T-cell (primary cell): Measurements from ENCODE around the gene HIGD1A. TPM values are rescaled to one million over a fixed set of nuclear protein-coding genes. Genes with fewer than 3 reads are reported as not detected.

Source experiments
- ATAC-seq, 4 experiments: fragments of 200-7000 bp in 3 of 4; fragments of 150-1000 bp in 1 of 4; cut with Tn5 transposase; replicated peaks in 1 of 4; 1 replicate in 3 of 4; 2 replicates in 1 of 4; pipeline ENCODE4 v1.10.0; 2021; ENCODE audit warnings: moderate library complexity in 3 of 4, mild to moderate bottlenecking in 2 of 4, moderate number of reproducible peaks in 1 of 4
- CTCF ChIA-PET, 2 donors: fragments of 300-600 bp; sonication (Branson Sonifier 250); formaldehyde crosslinking; loops; one replicate each; lab custom pipeline; 2022; ENCODE audit warnings: antibody characterized with exemption in 2 of 2; lab: Charles Lee
- POLR2A ChIA-PET, 2 donors: fragments of 300-600 bp; sonication (Branson Sonifier 250); formaldehyde crosslinking; loops; one replicate each; lab custom pipeline; 2022; ENCODE audit warnings: antibody characterized with exemption in 2 of 2; lab: Charles Lee
- DNase-seq, 35 experiments: peaks; one replicate each; pipeline versions ENCODE4 v3.0.0 to v3.0.0-alpha.2; 2013 to 2023
- H3K27ac ChIP-seq: one replicate; pipeline ENCODE4 v1.5.1; 2013; ENCODE audit warnings: low read length
- H3K27me3 ChIP-seq, 2 experiments: replicated peaks in 1 of 2; 1 replicate in 1 of 2; 2 replicates in 1 of 2; pipeline versions ENCODE4 v1.6.1 to v1.7.0; 2013; ENCODE audit warnings: low read length in 1 of 2, mixed read lengths in 1 of 2; ENCODE audit not compliant: control insufficient read depth in 2 of 2, insufficient read depth in 2 of 2; ENCODE audit errors: extremely low read depth in 1 of 2
- H3K36me3 ChIP-seq, 2 donors: 1 replicate in 1 of 2; 2 replicates in 1 of 2; pipeline versions ENCODE4 v1.6.1 to v1.7.0; 2013; ENCODE audit warnings: low read length in 1 of 2; ENCODE audit not compliant: control insufficient read depth in 2 of 2, insufficient read depth in 1 of 2; ENCODE audit errors: extremely low read depth in 1 of 2
- H3K4me1 ChIP-seq, 2 experiments: 1 replicate in 1 of 2; 2 replicates in 1 of 2; pipeline versions ENCODE4 v1.6.1 to v1.7.0; 2013; ENCODE audit warnings: low read length in 2 of 2, mixed read lengths in 1 of 2; ENCODE audit not compliant: insufficient read depth in 2 of 2, control insufficient read depth in 1 of 2; ENCODE audit errors: extremely low read depth in 1 of 2
- H3K4me3 ChIP-seq, 2 donors: 1 replicate in 1 of 2; 2 replicates in 1 of 2; pipeline versions ENCODE4 v1.5.1 to v1.7.0; 2013; ENCODE audit warnings: mild to moderate bottlenecking in 2 of 2, low read length in 1 of 2, moderate library complexity in 1 of 2; ENCODE audit not compliant: control insufficient read depth in 1 of 2; ENCODE audit errors: extremely low read depth in 1 of 2
- H3K9me3 ChIP-seq: 2 replicates; pipeline ENCODE4 v1.7.0; 2013
- H3K27ac Mint-ChIP-seq, 2 donors: one replicate each; pipeline ENCODE4 v1.8.0; 2020 to 2021; ENCODE audit warnings: mild to moderate bottlenecking in 2 of 2, mixed read lengths in 2 of 2
- H3K27me3 Mint-ChIP-seq, 2 donors: one replicate each; pipeline ENCODE4 v1.8.0; 2021 to 2022; ENCODE audit warnings: mixed read lengths in 2 of 2
- H3K36me3 Mint-ChIP-seq: one replicate; pipeline ENCODE4 v1.8.0; 2021; ENCODE audit warnings: mixed read lengths
- H3K4me1 Mint-ChIP-seq, 3 donors: one replicate each; pipeline ENCODE4 v1.8.0; 2020 to 2022; ENCODE audit warnings: mixed read lengths in 3 of 3, mild to moderate bottlenecking in 1 of 3
- H3K4me3 Mint-ChIP-seq, 3 donors: one replicate each; pipeline ENCODE4 v1.8.0; 2020 to 2022; ENCODE audit warnings: mild to moderate bottlenecking in 3 of 3, mixed read lengths in 3 of 3, moderate library complexity in 3 of 3
- H3K9me3 Mint-ChIP-seq, 3 donors: one replicate each; pipeline ENCODE4 v1.8.0; 2020 to 2022; ENCODE audit warnings: mixed read lengths in 3 of 3
- WGBS: methylation state at CpG from one replicate; pipeline ENCODE4 v1.1.5; 2013; ENCODE audit warnings: missing lambda C conversion rate; ENCODE audit not compliant: insufficient coverage; 5-methylcytosine and 5-hydroxymethylcytosine counted together
- total RNA-seq, 35 experiments: library from RNA in 6 of 35; stranded (reverse) in 6 of 35; fragments of 120-200 nt in 1 of 35; gene quantifications; one replicate each; pipeline versions ENCODE4 v1.2.1 to v1.2.4 and lab custom pipeline; 2013 to 2026

The HIGD1A gene
- total RNA-seq, 5 donors from 2014 or later (not counting 1 experiment from before 2014, with no cell fraction given): 17.3 to 27.8 (median 24.3) TPM

DNA sequence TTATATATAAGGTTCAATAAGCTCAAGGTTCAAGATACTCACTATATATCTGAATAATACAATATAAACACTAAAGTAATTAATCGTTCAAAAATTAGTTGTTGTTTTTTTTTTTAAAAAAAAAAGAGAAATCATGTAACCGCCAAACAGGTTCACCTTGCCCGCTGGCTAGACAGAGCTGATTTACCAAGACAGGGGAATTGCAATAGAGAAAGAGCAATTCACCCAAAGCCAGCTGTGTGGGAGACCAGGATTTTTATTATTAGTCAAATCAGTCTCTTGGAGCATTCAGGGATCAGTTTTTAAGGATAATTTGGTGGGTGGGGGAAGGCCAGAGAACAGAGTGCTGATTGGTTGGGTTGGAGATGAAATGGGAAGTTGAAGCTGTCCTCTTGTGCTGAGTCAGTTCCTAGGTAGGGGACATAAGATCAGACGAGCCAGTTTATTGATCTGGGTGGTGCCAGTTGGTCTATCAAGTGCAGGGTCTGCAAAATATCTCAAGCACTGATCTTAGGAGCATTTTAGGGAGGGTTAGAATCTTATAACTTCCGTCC, 7.9 kb downstream of the HIGD1A start:
- peaks cover 3% of the 10 kb centered on the region in 2 donors for H3K36me3 ChIP-seq
- Mint-ChIP-seq H3K27me3 (no peaks in the 10 kb centered on the region), H3K36me3 (peaks cover 7% of the 10 kb centered on the region), H3K4me1 (peaks cover 29 to 38% (median 37%) of the 10 kb centered on the region in 3 donors), H3K27ac (no peak overlapping the region), H3K4me3 (no peak overlapping the region), H3K9me3 (no peaks in the 10 kb centered on the region)
- peaks cover 5 to 11% of the 10 kb centered on the region in 2 experiments for H3K4me1 ChIP-seq
- CTCF ChIA-PET: interaction anchor here (0.6 to 0.9 kb wide), 6 partner anchors 14 to 1458 kb away, joined by 3 to 5 read pairs (median 3); no protein-coding TSS in a partner anchor
- POLR2A ChIA-PET: interaction anchor here in 1 of 2 donors (0.6 to 0.7 kb wide), 2 partner anchors 160 to 375 kb away, joined by 3 to 6 read pairs; no protein-coding TSS in a partner anchor
- H3K4me3 ChIP-seq: no peak overlapping the region
- DNase-seq (no peak), ATAC-seq (no peak)
- H3K9me3 ChIP-seq: no peaks in the 10 kb centered on the region
- H3K27ac ChIP-seq: no peak overlapping the region
- no peaks in the 10 kb centered on the region for H3K27me3 ChIP-seq
- WGBS: 100% methylated on average over 2 of the region's 5 CpGs

DNA sequence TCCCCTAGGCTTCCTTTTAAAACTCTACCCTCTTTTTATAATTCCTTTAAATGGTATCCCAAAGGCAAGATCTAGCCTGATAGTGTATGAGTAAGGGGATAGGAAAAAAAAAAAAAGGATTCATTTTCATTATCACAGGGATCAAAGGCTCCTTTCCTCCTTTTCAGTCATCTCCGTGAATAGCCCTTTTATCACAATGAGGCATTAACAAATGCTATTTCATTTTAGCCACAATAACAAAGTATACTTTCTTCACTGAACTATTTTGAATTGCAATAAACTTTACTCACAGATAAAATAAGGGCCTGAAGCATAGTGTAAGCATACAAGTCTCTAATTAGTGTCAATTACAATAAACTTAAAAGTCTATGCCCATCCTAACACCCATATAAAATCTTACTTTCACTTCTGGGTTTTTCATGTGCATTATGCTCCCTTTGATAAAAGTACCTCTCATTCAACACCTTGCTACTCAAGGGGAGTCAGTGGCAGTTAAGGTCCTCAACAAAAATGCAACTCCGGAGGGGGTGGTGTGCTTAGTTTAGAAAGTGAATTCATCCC, 8.6 kb downstream of the HIGD1A start:
- peaks cover 3 to 9% of the 10 kb centered on the region in 2 experiments for H3K4me1 ChIP-seq
- CTCF ChIA-PET: interaction anchor here (0.6 to 1.9 kb wide), 6 partner anchors 11 to 87 kb away, joined by 3 to 4 read pairs (median 3); no protein-coding TSS in a partner anchor
- no peak for ATAC-seq
- Mint-ChIP-seq H3K36me3 (peaks cover 11% of the 10 kb centered on the region), H3K4me3 (no peak overlapping the region), H3K27ac (no peak overlapping the region), H3K27me3 (no peaks in the 10 kb centered on the region), H3K9me3 (no peaks in the 10 kb centered on the region), H3K4me1 (peaks cover 26 to 32% (median 31%) of the 10 kb centered on the region in 3 donors)
- H3K36me3 ChIP-seq: peaks cover 3 to 4% of the 10 kb centered on the region in 2 donors
- no peak for DNase-seq
- no CpG with 5 or more reads among the region's 2 CpGs for WGBS
- H3K4me3 ChIP-seq: no peak overlapping the region
- no peaks in the 10 kb centered on the region for H3K27me3 ChIP-seq
- H3K9me3 ChIP-seq: no peaks in the 10 kb centered on the region
- POLR2A ChIA-PET: interaction anchor here in 1 of 2 donors (0.7 kb wide), 1 partner anchor 375 kb away, joined by 3 read pairs; no protein-coding TSS in a partner anchor
- H3K27ac ChIP-seq: no peak overlapping the region

DNA sequence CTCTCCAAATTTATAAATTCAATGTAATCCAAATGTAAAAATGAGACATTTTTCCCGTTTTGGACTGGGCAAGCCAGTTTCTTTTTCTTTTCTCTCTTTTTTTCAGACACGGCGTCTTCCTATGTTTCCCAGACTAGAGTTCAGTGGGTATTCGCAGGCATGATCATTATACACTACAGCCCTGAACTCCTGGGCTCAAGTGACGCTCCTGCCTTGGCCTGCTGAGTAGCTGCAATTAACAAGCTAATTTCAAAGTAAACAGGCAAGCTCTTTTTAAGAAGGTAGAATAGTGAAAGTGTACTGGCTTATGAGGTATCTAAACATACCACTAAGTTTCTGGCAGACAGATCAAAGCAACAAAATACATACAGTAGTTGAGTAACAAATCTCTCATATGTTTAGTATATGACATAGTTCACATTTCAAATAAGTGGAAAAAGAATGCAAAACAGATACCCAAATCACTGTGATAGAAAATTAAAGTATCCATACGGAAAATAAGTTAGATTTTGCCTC, 13.5 kb downstream of the HIGD1A start:
- Mint-ChIP-seq H3K9me3 (no peaks in the 10 kb centered on the region), H3K36me3 (peaks cover 24% of the 10 kb centered on the region), H3K4me1 (peaks cover 11 to 17% (median 15%) of the 10 kb centered on the region in 3 donors), H3K4me3 (no peak overlapping the region), H3K27me3 (no peaks in the 10 kb centered on the region), H3K27ac (no peak overlapping the region)
- Histone ChIP-seq H3K4me1 (peaks cover 0 to 2% of the 10 kb centered on the region in 2 experiments), H3K4me3 (no peak overlapping the region), H3K9me3 (no peaks in the 10 kb centered on the region), H3K36me3 (peaks cover 3 to 17% of the 10 kb centered on the region in 2 donors), H3K27ac (no peak overlapping the region), H3K27me3 (no peaks in the 10 kb centered on the region)
- ATAC-seq (no peak), DNase-seq (no peak)
- ChIA-PET POLR2A (no interaction called here), CTCF (interaction anchor here in 1 of 2 donors (0.5 kb wide), 1 partner anchor 16 kb away, joined by 3 read pairs; no protein-coding TSS in a partner anchor)
- no CpG with 5 or more reads among the region's 6 CpGs for WGBS

DNA sequence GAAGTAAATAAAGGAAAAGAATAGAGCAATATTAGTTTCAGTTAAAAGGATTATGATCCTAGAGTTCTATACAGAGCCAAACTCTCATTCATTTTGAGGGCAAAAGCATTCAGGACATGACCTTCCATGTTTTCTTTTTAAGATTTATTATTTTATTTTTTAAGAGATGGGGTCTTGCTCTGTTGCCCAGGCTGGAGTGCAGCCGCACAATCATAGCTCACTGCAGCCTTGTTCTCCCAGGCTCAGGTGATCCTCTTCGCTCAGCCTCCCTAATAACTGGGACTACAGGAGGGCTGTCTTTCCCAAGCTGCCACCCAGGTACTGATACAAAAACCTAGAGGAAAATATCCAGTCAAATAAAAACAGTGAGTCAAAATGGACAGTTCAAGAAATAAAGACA, 17.7 kb downstream of the HIGD1A start:
- H3K27ac Mint-ChIP-seq: no peak overlapping the region

DNA sequence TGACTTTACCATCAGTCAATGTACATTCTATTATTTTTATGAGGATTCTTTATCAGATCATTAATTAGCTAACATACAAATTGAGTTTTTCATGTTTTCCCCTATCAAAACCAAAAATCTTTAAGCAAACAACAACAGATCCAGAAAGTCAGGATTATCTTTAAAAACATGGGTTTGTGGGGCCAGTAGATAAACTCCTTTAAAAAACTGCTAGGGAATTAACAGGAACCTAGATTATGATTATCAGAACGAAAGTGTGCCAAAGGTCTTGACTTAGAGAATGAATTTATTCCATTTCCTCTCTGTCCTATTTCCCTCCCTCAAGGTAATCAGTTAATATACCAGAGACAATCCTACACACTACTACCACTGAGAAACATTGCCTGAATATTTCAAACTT, 18.1 kb downstream of the HIGD1A start:
- H3K9me3 ChIP-seq: no peaks in the 10 kb centered on the region
- H3K9me3 Mint-ChIP-seq: no peaks in the 10 kb centered on the region
- no peak for DNase-seq
- H3K27me3 ChIP-seq: no peaks in the 10 kb centered on the region
- ChIA-PET POLR2A (no interaction called here), CTCF (no interaction called here)
- no CpG with 5 or more reads among the region's 1 CpG for WGBS
- H3K27ac ChIP-seq: no peak overlapping the region
- H3K4me3 ChIP-seq: no peak overlapping the region
- no peak overlapping the region for H3K4me3 Mint-ChIP-seq
- peaks cover 0 to 6% (median 4%) of the 10 kb centered on the region in 3 donors for H3K4me1 Mint-ChIP-seq
- H3K27ac Mint-ChIP-seq: no peak overlapping the region
- peaks cover 0 to 2% of the 10 kb centered on the region in 2 experiments for H3K4me1 ChIP-seq
- ATAC-seq: no peak
- H3K36me3 Mint-ChIP-seq: peaks cover 32% of the 10 kb centered on the region
- no peaks in the 10 kb centered on the region for H3K27me3 Mint-ChIP-seq
- peaks cover 0 to 24% of the 10 kb centered on the region in 2 donors for H3K36me3 ChIP-seq

More for the DNA sequence above, 17.7 kb downstream of the HIGD1A start:
- CTCF ChIA-PET: no interaction called here
- ATAC-seq (no peak), DNase-seq (no peak)
- Mint-ChIP-seq H3K4me3 (no peak overlapping the region), H3K4me1 (peaks cover 0 to 6% (median 5%) of the 10 kb centered on the region in 3 donors), H3K27me3 (no peaks in the 10 kb centered on the region), H3K9me3 (no peaks in the 10 kb centered on the region), H3K36me3 (peaks cover 32% of the 10 kb centered on the region)
- peaks cover 0 to 2% of the 10 kb centered on the region in 2 experiments for H3K4me1 ChIP-seq
- no peak overlapping the region for H3K4me3 ChIP-seq
- 100% methylated on average over 1 of the region's 2 CpGs for WGBS
- no peaks in the 10 kb centered on the region for H3K9me3 ChIP-seq
- H3K36me3 ChIP-seq: peaks cover 0 to 24% of the 10 kb centered on the region in 2 donors
- H3K27me3 ChIP-seq: no peaks in the 10 kb centered on the region
- no peak overlapping the region for H3K27ac ChIP-seq
- POLR2A ChIA-PET: no interaction called here

DNA sequence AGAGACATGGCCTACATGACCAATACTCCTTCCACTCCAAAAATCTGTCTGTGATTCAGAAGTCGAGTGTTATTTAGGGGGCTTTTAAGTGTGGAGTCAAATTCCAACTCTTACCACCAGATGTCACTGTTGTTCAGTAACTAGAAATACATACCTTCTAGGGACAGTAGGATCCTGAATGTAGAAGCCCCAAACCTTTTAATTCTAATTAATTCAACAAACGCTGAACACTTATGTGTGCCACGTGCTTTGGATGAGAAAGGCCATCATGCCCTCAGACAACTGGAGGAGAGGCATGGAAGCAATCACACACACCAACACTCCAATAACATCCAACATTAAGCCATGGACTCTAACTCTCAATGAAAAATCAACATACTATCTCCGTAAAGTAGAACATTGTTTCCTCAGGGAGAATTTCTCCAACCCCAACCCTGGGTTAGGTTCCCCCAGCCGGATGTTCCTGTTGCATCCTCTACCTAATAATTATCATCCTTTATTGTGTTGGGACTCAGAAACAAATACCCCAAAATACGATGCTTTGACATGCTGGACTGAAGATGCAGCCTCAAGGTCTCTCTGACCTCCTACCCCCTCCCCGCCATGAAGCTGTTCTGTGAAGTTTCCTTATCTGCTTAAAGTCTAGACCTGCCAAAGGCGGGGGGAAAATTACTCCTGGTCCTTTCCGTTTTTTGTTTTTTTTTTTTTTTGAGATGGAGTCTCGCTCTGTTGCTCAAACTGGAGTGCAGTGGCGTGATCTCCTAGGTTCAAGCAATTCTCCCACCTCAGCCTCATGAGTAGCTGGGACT, 23.2 kb downstream of the HIGD1A start:
- H3K4me3 Mint-ChIP-seq: no peak overlapping the region
- H3K4me1 Mint-ChIP-seq: peaks cover 0 to 2% (median 0%) of the 10 kb centered on the region in 3 donors
- WGBS: 65% methylated on average over 6 of the region's 11 CpGs
- ChIA-PET POLR2A (interaction anchor here in 1 of 2 donors (0.7 kb wide), 1 partner anchor 101 kb away, joined by 5 read pairs; no protein-coding TSS in a partner anchor), CTCF (interaction anchor here (0.7 to 3.7 kb wide), 8 partner anchors 11 to 147 kb away, joined by 3 to 24 read pairs (median 5); no protein-coding TSS in a partner anchor)
- Histone ChIP-seq H3K9me3 (no peaks in the 10 kb centered on the region), H3K4me1 (no peaks in the 10 kb centered on the region), H3K4me3 (no peak overlapping the region), H3K36me3 (peaks cover 0 to 13% of the 10 kb centered on the region in 2 donors), H3K27ac (no peak overlapping the region), H3K27me3 (no peaks in the 10 kb centered on the region)
- no peaks in the 10 kb centered on the region for H3K9me3 Mint-ChIP-seq
- ATAC-seq: peak; percentile 73 to 79 (median 78)
- no peaks in the 10 kb centered on the region for H3K27me3 Mint-ChIP-seq
- H3K36me3 Mint-ChIP-seq: peaks cover 20% of the 10 kb centered on the region
- peak in 9 of 35 experiments; percentile 13 to 87 (median 24) for DNase-seq
- no peak overlapping the region for H3K27ac Mint-ChIP-seq
